ENCODE results near the gene ATRNL1. TPM values are rescaled to one million over a fixed set of nuclear protein-coding genes. Genes with fewer than 3 reads are reported as not detected.

Gene ATRNL1
- total RNA-seq, 1 experiment from 2014 or later: 1.3 TPM

GRCh38 chr10:115761166-115761565 lies 668.0 kb downstream of the ATRNL1 start:
- no peak overlapping the region for H3K4me2 ChIP-seq (ENCODE audit: low read length)
- BruUV-seq (replicated peaks): no TSS peak
- no peak overlapping the region for H3K9ac ChIP-seq (ENCODE audit: low read length)
- no peaks in the 10 kb centered on the region for H3K79me2 ChIP-seq (ENCODE audit: insufficient read depth, low read length)
- ChIA-PET POLR2A (no interaction called here), RAD21 (ENCODE audit: low non-redundant PET in 1 of 2, low total read pairs in 2 of 2, uncharacterized antibody in 2 of 2, unreplicated experiment in 2 of 2) (no interaction called here), CTCF (no interaction called here)
- intact Hi-C loops (cut with micrococcal nuclease): no loop called here
- no peaks in the 10 kb centered on the region for H3K9me3 ChIP-seq (ENCODE audit: control insufficient read depth in 1 of 2, insufficient read depth in 1 of 2, low read depth in 1 of 2, low read length in 2 of 2)
- no peak overlapping the region for H2AFZ ChIP-seq (ENCODE audit: low read depth, low read length, poor library complexity, severe bottlenecking)
- TF ChIP-seq ZFX (IDR thresholded peaks at IDR 0.05): no peak
- no peak for TF ChIP-seq CBX3 (IDR thresholded peaks at IDR 0.05; ENCODE audit: low read depth)
- no peak for TF ChIP-seq RAD21 (IDR thresholded peaks at IDR 0.05; ENCODE audit: low read depth)
- no peak for TF ChIP-seq ZNF274 (IDR thresholded peaks at IDR 0.05; ENCODE audit: low read depth, low read length)
- no peak for TF ChIP-seq SP1 (IDR thresholded peaks at IDR 0.05; ENCODE audit: low read depth)
- no peak for TF ChIP-seq SIN3A (IDR thresholded peaks at IDR 0.05; ENCODE audit: low read depth)
- TF ChIP-seq JUND (IDR thresholded peaks at IDR 0.05): no peak
- TF ChIP-seq ATF3 (IDR thresholded peaks at IDR 0.05): no peak
- no peak for TF ChIP-seq CEBPB (IDR thresholded peaks at IDR 0.05; ENCODE audit: low read depth)
- no peak overlapping the region for H3K27ac ChIP-seq (ENCODE audit: low read depth, low read length)
- no peak overlapping the region for H3K4me3 ChIP-seq (replicated peaks in 1 of 2; ENCODE audit: low read depth in 1 of 2, low read length in 2 of 2)
- no peaks in the 10 kb centered on the region for H4K20me1 ChIP-seq (ENCODE audit: insufficient read depth)
- no peak for DNase-seq (ENCODE audit: low read depth, low spot score)
- H3K36me3 ChIP-seq (ENCODE audit: control insufficient read depth in 1 of 2, insufficient read depth in 2 of 2, low read length in 2 of 2): no peaks in the 10 kb centered on the region
- ATAC-seq: no peak
- peaks cover 14% of the 10 kb centered on the region for H3K27me3 ChIP-seq (ENCODE audit: insufficient read depth, low read length)
- H3K4me1 ChIP-seq (ENCODE audit: control insufficient read depth in 1 of 2, insufficient read depth in 2 of 2, low read length in 2 of 2): no peaks in the 10 kb centered on the region
- H3K9me2 ChIP-seq (ENCODE audit: insufficient read depth): no peaks in the 10 kb centered on the region

DNA sequence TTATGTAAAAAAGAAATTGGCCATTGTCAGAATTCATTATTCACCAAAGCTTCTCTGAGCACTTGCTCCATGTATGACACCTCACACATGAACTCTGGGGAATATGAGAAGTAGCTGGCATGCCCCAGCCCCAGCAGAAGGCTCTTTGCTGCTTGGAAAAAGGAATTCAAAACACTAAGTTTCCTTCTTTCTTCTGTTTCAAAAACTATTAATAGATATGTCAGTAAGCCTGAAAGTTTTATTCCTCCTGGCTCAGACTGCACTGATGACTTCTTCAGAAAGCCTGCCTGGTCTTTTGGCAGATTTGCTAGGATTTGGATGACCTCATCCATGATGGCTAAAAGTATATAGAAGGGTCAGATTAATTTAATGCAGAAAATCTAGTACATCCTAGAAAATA lies 668.9 kb downstream of the ATRNL1 start:
- ATAC-seq: no peak
- RAD21 ChIA-PET (ENCODE audit: low non-redundant PET in 1 of 2, low total read pairs in 2 of 2, uncharacterized antibody in 2 of 2, unreplicated experiment in 2 of 2): no interaction called here
- Histone ChIP-seq H3K79me2 (ENCODE audit: insufficient read depth, low read length) (no peaks in the 10 kb centered on the region), H3K27me3 (ENCODE audit: insufficient read depth, low read length) (peaks cover 17% of the 10 kb centered on the region), H3K36me3 (ENCODE audit: control insufficient read depth in 1 of 2, insufficient read depth in 2 of 2, low read length in 2 of 2) (no peaks in the 10 kb centered on the region), H3K4me1 (ENCODE audit: control insufficient read depth in 1 of 2, insufficient read depth in 2 of 2, low read length in 2 of 2) (no peaks in the 10 kb centered on the region), H2AFZ (ENCODE audit: low read depth, low read length, poor library complexity, severe bottlenecking) (no peak overlapping the region), H3K4me2 (ENCODE audit: low read length) (no peak overlapping the region), H3K9ac (ENCODE audit: low read length) (no peak overlapping the region), H3K9me3 (ENCODE audit: control insufficient read depth in 1 of 2, insufficient read depth in 1 of 2, low read depth in 1 of 2, low read length in 2 of 2) (no peaks in the 10 kb centered on the region), H3K4me3 (replicated peaks in 1 of 2; ENCODE audit: low read depth in 1 of 2, low read length in 2 of 2) (no peak overlapping the region), H3K9me2 (ENCODE audit: insufficient read depth) (no peaks in the 10 kb centered on the region), H4K20me1 (ENCODE audit: insufficient read depth) (no peaks in the 10 kb centered on the region), H3K27ac (ENCODE audit: low read depth, low read length) (no peak overlapping the region)
- CTCF ChIA-PET: no interaction called here
- intact Hi-C loops (cut with micrococcal nuclease): no loop called here
- no TSS peak for BruUV-seq (replicated peaks)
- DNase-seq (ENCODE audit: low read depth, low spot score): no peak
- TF ChIP-seq ZNF274 (IDR thresholded peaks at IDR 0.05; ENCODE audit: low read depth, low read length) (no peak), ATF3 (IDR thresholded peaks at IDR 0.05) (no peak), ZFX (IDR thresholded peaks at IDR 0.05) (no peak), EZH2 (IDR thresholded peaks at IDR 0.05) (no peak)
- POLR2A ChIA-PET: no interaction called here
